SU-DHL-6 (cell line): ENCODE results near the gene ZNF629.

Experiments used
- H2AFZ ChIP-seq: fragments of 200-600 bp; sonication (generic); 2 replicates; pipeline ENCODE4 v1.6.1; 2014; ENCODE audit warnings: low read depth, mild to moderate bottlenecking, moderate library complexity, mixed read lengths, antibody characterized with exemption, low read length; ENCODE audit not compliant: severe bottlenecking
- H3F3A ChIP-seq: fragments of 200-600 bp; shearing (Covaris generic); 2 replicates; pipeline ENCODE4 v1.6.0; 2016; ENCODE audit warnings: antibody characterized with exemption, mild to moderate bottlenecking; ENCODE audit not compliant: insufficient read depth
- H3K27ac ChIP-seq: fragments of 200-600 bp; sonication (generic); 2 replicates; pipeline ENCODE4 v1.5.1; 2016; ENCODE audit warnings: low read depth, mild to moderate bottlenecking, low read length, moderate library complexity, mixed read lengths
- H3K27me3 ChIP-seq: fragments of 200-600 bp; sonication (generic), shearing (Covaris generic); 2 replicates; pipeline ENCODE4 v1.6.0; 2014; ENCODE audit warnings: mild to moderate bottlenecking, low read length
- H3K36me3 ChIP-seq: fragments of 200-600 bp; sonication (generic); 2 replicates; pipeline ENCODE4 v1.6.1; 2014; ENCODE audit warnings: mild to moderate bottlenecking, low read length, mixed read lengths
- H3K4me2 ChIP-seq: fragments of 300-600, 200-600 bp; shearing (Covaris generic), sonication (generic); 2 replicates; pipeline ENCODE4 v1.6.0; 2014; ENCODE audit warnings: low read length, low read depth, mild to moderate bottlenecking; ENCODE audit not compliant: poor library complexity, severe bottlenecking
- H3K4me3 ChIP-seq: fragments of 200-600 bp; sonication (generic); 2 replicates; pipeline ENCODE4 v1.5.1; 2014; ENCODE audit warnings: antibody characterized with exemption, low read length, mild to moderate bottlenecking, mixed read lengths; ENCODE audit not compliant: insufficient read depth, poor library complexity, severe bottlenecking
- H3K79me2 ChIP-seq: fragments of 200-600 bp; sonication (generic); 2 replicates; pipeline ENCODE4 v1.6.1; 2014; ENCODE audit warnings: mild to moderate bottlenecking, low read length, moderate library complexity; ENCODE audit not compliant: insufficient read depth
- H3K9ac ChIP-seq: fragments of 200-600 bp; sonication (generic); 2 replicates; pipeline ENCODE4 v1.7.0; 2014; ENCODE audit warnings: mild to moderate bottlenecking, low read length
- H3K9me2 ChIP-seq: fragments of 200-600 bp; sonication (generic); replicated peaks from 2 replicates; pipeline ENCODE4 v1.6.1; 2014; ENCODE audit warnings: low read length; ENCODE audit not compliant: insufficient read depth
- H3K9me3 ChIP-seq: fragments of 200-600 bp; sonication (generic); 2 replicates; pipeline ENCODE4 v1.6.1; 2014; ENCODE audit warnings: low read length, mixed read lengths; ENCODE audit not compliant: insufficient read depth
- H4K20me1 ChIP-seq: fragments of 200-600 bp; sonication (generic); 2 replicates; pipeline ENCODE4 v1.6.1; 2014; ENCODE audit warnings: low read depth, mild to moderate bottlenecking, antibody characterized with exemption, low read length, moderate library complexity, mixed read lengths
- CTCF ChIP-seq: fragments of 200-600 bp; sonication (generic); IDR thresholded peaks from one replicate; pipeline ENCODE4 v1.5.1; 2017; ENCODE audit warnings: antibody characterized with exemption, mild to moderate bottlenecking, low read length, moderate library complexity; ENCODE audit not compliant: insufficient read depth, poor library complexity, severe bottlenecking
- EZH2phosphoT487 ChIP-seq: fragments of 200-600 bp; sonication (generic), shearing (Covaris generic); conservative IDR thresholded peaks from 2 replicates; pipeline ENCODE4 v1.6.1; 2018; ENCODE audit warnings: mild to moderate bottlenecking, antibody characterized with exemption, low read length, moderate library complexity, mixed read lengths

Gene ZNF629

DNA sequence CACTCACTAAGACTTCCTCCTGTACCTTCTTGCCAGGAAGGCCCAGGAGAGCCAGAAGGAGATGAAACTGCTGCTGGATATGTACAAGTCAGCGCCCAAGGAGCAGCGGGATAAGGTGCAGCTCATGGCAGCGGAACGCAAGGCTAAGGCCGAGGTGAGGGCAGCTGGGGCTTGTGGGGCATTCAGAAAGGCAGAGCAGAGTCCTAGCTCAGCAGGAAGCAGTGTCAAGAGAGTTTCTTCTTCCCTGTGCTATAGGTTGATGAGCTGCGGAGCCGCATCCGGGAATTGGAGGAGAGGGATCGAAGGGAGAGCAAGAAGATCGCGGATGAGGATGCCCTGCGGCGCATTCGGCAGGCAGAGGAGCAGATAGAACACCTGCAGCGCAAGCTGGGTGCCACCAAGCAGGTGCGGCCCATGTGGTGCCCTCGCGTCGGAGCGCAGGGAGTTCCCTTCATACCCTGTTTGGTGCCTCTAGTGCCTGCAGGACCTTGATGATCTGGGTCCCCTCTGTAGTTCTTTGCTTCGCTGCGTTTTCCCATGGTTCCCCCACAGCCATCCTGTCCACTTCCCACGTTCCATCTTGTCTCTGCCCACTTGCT, 18.3 kb downstream of the ZNF629 start:
- Histone ChIP-seq H3F3A (no peaks in the 10 kb centered on the region), H3K36me3 (0 out of 2 replicates have a peak, but pooled peaks cover 2% of the 10 kb centered on the region), H3K9me3 (no peaks in the 10 kb centered on the region), H3K27ac (no peak overlapping the region), H3K9ac (no peak overlapping the region), H3K4me3 (no peak overlapping the region), H3K4me2 (no peak overlapping the region), H3K9me2 (no peaks in the 10 kb centered on the region), H3K79me2 (peaks cover under 1% of the 10 kb centered on the region; the same call in 1 of the 2 replicates), H3K27me3 (no peaks in the 10 kb centered on the region), H4K20me1 (no peaks in the 10 kb centered on the region), H2AFZ (no peak overlapping the region)
- TF ChIP-seq CTCF (no peak), EZH2phosphoT487 (no peak)

DNA sequence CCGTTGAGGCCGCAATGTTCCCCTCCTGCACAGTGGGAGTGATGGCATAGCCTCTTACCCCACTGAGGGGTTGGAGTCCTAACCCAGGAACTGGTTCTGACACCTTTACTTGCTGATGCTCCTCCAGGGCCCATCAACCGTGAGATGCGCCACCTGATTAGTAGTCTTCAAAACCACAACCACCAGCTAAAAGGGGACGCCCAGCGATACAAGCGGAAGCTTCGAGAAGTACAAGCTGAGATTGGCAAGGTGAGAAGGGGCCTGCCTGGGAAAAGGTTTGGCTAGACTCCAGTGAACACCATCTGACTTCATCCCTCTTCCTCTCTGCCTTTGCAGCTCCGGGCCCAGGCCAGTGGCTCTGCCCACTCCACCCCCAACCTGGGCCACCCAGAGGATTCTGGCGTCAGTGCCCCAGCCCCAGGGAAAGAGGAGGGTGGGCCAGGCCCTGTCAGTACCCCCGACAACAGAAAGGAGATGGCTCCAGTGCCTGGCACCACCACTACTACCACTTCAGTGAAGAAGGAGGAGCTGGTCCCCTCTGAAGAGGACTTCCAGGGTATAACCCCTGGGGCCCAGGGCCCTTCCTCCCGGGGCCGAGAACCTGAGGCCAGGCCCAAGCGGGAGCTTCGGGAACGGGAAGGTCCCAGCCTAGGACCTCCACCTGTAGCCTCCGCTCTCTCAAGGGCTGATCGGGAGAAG, 19.1 kb downstream of the ZNF629 start:
- Histone ChIP-seq H3F3A (no peaks in the 10 kb centered on the region), H3K79me2 (peaks cover 8% of the 10 kb centered on the region), H3K4me3 (no peak overlapping the region), H3K9me2 (no peaks in the 10 kb centered on the region), H3K36me3 (0 out of 2 replicates have a peak, but pooled peaks cover 3% of the 10 kb centered on the region), H3K27ac (no peak overlapping the region), H3K4me2 (no peak overlapping the region), H4K20me1 (no peaks in the 10 kb centered on the region), H3K27me3 (no peaks in the 10 kb centered on the region), H3K9me3 (no peaks in the 10 kb centered on the region), H3K9ac (no peak overlapping the region), H2AFZ (no peak overlapping the region)
- no peak for TF ChIP-seq EZH2phosphoT487
- TF ChIP-seq CTCF = no peak

DNA sequence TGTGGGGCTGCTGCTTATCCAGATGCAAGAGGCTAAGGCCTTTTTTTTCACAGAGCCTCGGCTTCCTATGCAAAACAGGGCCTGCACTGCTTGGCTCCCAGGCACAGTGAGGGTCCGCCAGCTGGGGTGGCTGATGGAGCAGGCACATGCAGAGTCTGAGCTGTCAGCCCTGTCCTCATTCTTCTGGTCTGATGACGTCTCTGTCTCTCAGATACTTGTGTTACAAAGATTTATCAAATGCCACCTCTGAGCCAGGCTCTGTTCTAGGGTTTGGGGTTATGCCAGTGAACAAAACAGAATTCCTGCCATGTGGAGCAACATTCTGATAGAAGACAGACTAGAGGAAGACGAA, 20.1 kb downstream of the ZNF629 start:
- TF ChIP-seq EZH2phosphoT487 (no peak), CTCF (no peak)
- Histone ChIP-seq H3K9me2 (no peaks in the 10 kb centered on the region), H3K27me3 (no peaks in the 10 kb centered on the region), H3K36me3 (0 out of 2 replicates have a peak, but pooled peaks cover 3% of the 10 kb centered on the region), H3K9me3 (no peaks in the 10 kb centered on the region), H3K79me2 (peaks cover 15% of the 10 kb centered on the region), H4K20me1 (no peaks in the 10 kb centered on the region), H3F3A (no peaks in the 10 kb centered on the region), H3K4me3 (no peak overlapping the region), H3K27ac (no peak overlapping the region), H3K9ac (no peak overlapping the region), H3K4me2 (no peak overlapping the region), H2AFZ (no peak overlapping the region)
